Pancreas (tissue), 10 donors: Measurements from ENCODE around the gene ABCB11. TPM values are rescaled to one million over a fixed set of nuclear protein-coding genes. Genes with fewer than 3 reads are reported as not detected.

Experiments used
- ATAC-seq, 4 donors: fragments of 200-7000 bp; cut with Tn5 transposase; one replicate each; pipeline versions ENCODE4 v1.8.0 to v1.9.1; 2020; ENCODE audit warnings: mild to moderate bottlenecking in 4 of 4, moderate library complexity in 4 of 4
- DNase-seq, 6 donors: peaks; one replicate each; pipeline ENCODE4 v3.0.0-alpha.2; 2020
- FAIRE-seq: peaks from 2 replicates; lab custom pipeline; 2012; peaks lifted over from hg19 to GRCh38; lab: Jason Lieb, UNC
- H3K27ac ChIP-seq, 4 donors: fragments of 200-600 bp; sonication (generic); 1 replicate in 3 of 4; 2 replicates in 1 of 4; pipeline versions ENCODE4 v1.5.0 to v1.8.0; 2020
- H3K27me3 ChIP-seq, 4 donors: fragments of 200-600 bp; one replicate each; pipeline ENCODE4 v1.8.0; 2021
- H3K36me3 ChIP-seq, 3 donors: fragments of 200-600 bp; sonication (generic) in 1 of 3; one replicate each; pipeline versions ENCODE4 v1.5.0 to v1.8.0; 2020 to 2021
- H3K4me1 ChIP-seq, 3 donors: fragments of 200-600 bp; one replicate each; pipeline ENCODE4 v1.8.0; 2021
- H3K4me3 ChIP-seq, 4 donors: fragments of 200-600 bp; sonication (generic) in 2 of 4; one replicate each; pipeline versions ENCODE4 v1.5.0 to v1.8.0; 2020 to 2021
- H3K9me3 ChIP-seq, 4 donors: fragments of 200-600 bp; one replicate each; pipeline ENCODE4 v1.8.0; 2021
- CTCF ChIP-seq, 4 donors: fragments of 200-600 bp; sonication (generic) in 3 of 4; IDR thresholded peaks; one replicate each; pipeline versions ENCODE4 v1.5.0 to v1.8.0; 2021; ENCODE audit warnings: antibody characterized with exemption in 4 of 4
- WGBS, 2 donors: extraction: QIAGEN DNeasy Blood & Tissue Kit; methylation state at CpG; one replicate each; pipeline ENCODE4 v1.1.7; 2013; 5-methylcytosine and 5-hydroxymethylcytosine counted together
- intact Hi-C, 3 donors: fragments of 100-400 bp; cut with DNase I; formaldehyde crosslinking; loops; one replicate each; pipeline versions ENCODE4 v1.11.1 to v1.14.2; 2022
- polyA plus RNA-seq, 2 donors: library from polyadenylated mRNA; stranded (reverse); fragments of 200-250 nt; gene quantifications; one replicate each; pipeline ENCODE4 v1.2.3, GENCODE V29; 2013
- total RNA-seq, 6 donors: library from RNA; stranded (reverse); fragmentation: NEBNext Ultra II Directional in 4 of 6; extraction: Animal tissue kit (Norgen Biotek cat#: 25700) in 4 of 6; gene quantifications; one replicate each; pipeline versions ENCODE4 v1.2.1 to v1.2.4, GENCODE V29; 2021 to 2023
- donor health status: healthy with polysubstance abuse.
- donor health status: DM: no; HTN: no; CAD: no; lungs with moderate emphysema.
- donor health status: DM: no; HTN: no; CAD: no.
- donor health status: control.
- donor health status: control.
- donor health status: Bipolar disorder and iron deficiency.
- donor health status: DM: yes; HTN: yes; CAD: no.
- donor health status: DM: no; HTN: no; CAD: no.
- donor health status: DM: no; HTN: no; CAD: no.
- donor health status: DM: yes; HTN: yes; CAD: no.

ABCB11 gene
- total and polyA plus RNA-seq, 8 donors, result 0.02 to 0.12 (median 0.04) TPM; not detected in 2

- WGBS, 2 donors, result 63 to 75% methylated on average over 3 of the region's 3 CpGs
- intact Hi-C loops, result no loop called here
- ATAC-seq (no peak), FAIRE-seq (no peak), DNase-seq (no peak)
- no peaks in the 10 kb centered on the region for H3K36me3 ChIP-seq
- TF ChIP-seq CTCF (IDR thresholded peaks at IDR 0.05), result no peak
- H3K27ac ChIP-seq, result no peak overlapping the region
- H3K4me1 ChIP-seq, result no peaks in the 10 kb centered on the region
- H3K4me3 ChIP-seq, result no peak overlapping the region
- no peaks in the 10 kb centered on the region for H3K27me3 ChIP-seq
- no peaks in the 10 kb centered on the region for H3K9me3 ChIP-seq
Measured at GRCh38 chr2:169073211-169073962, 42.3 kb upstream of the ABCB11 start.

- TF ChIP-seq CTCF (IDR thresholded peaks at IDR 0.05), result no peak
- Histone ChIP-seq H3K9me3 (no peaks in the 10 kb centered on the region), H3K4me1 (no peaks in the 10 kb centered on the region), H3K27me3 (no peaks in the 10 kb centered on the region), H3K27ac (no peak overlapping the region), H3K4me3 (no peak overlapping the region), H3K36me3 (no peaks in the 10 kb centered on the region)
- DNase-seq, result no peak
- peak in 2 of 4 donors; percentile 72 to 74 for ATAC-seq
- no peak for FAIRE-seq
- 72 to 79% methylated on average over 4 of the region's 4 CpGs for WGBS, 2 donors
- intact Hi-C loops, result no loop called here
Measured at GRCh38 chr2:169072163-169072925, 41.2 kb upstream of the ABCB11 start.

- no peak for DNase-seq
- H3K4me3 ChIP-seq, result no peak overlapping the region
- no peak for FAIRE-seq
- intact Hi-C loops, result no loop called here
- WGBS, 2 donors, result 67 to 68% methylated on average over 5 of the region's 5 CpGs
- H3K9me3 ChIP-seq, result no peaks in the 10 kb centered on the region
- ATAC-seq, result no peak
- H3K27me3 ChIP-seq, result no peaks in the 10 kb centered on the region
- H3K36me3 ChIP-seq, result no peaks in the 10 kb centered on the region
- no peak for TF ChIP-seq CTCF (IDR thresholded peaks at IDR 0.05)
- H3K27ac ChIP-seq, result no peak overlapping the region
- no peaks in the 10 kb centered on the region for H3K4me1 ChIP-seq
Measured at GRCh38 chr2:169071455-169071854, 40.3 kb upstream of the ABCB11 start.

GRCh38 chr2:169069833-169070232 is 38.7 kb upstream of the ABCB11 start:
- H3K4me1 ChIP-seq, result no peaks in the 10 kb centered on the region
- ATAC-seq (no peak), FAIRE-seq (no peak), DNase-seq (no peak)
- no peaks in the 10 kb centered on the region for H3K36me3 ChIP-seq
- H3K4me3 ChIP-seq, result no peak overlapping the region
- no peak overlapping the region for H3K27ac ChIP-seq
- TF ChIP-seq CTCF (IDR thresholded peaks at IDR 0.05), result no peak
- intact Hi-C loops, result no loop called here
- WGBS, 2 donors, result 72 to 88% methylated on average over 2 of the region's 2 CpGs
- no peaks in the 10 kb centered on the region for H3K9me3 ChIP-seq
- H3K27me3 ChIP-seq, result no peaks in the 10 kb centered on the region
